Measurements from ENCODE around the gene ARHGEF2. TPM values are rescaled to one million over a fixed set of nuclear protein-coding genes. Genes with fewer than 3 reads are reported as not detected.
A peak's percentile ranks its signal among the peaks of the same experiment; 100 is the strongest.

ARHGEF2 gene
- total RNA-seq, 1 experiment from 2014 or later, result 69.5 TPM

GRCh38 chr1:155913969-155914757 is 64.2 kb downstream of the ARHGEF2 start:
- ChIA-PET CTCF (no interaction called here), POLR2A (no interaction called here)
- H3K27me3 Mint-ChIP-seq (ENCODE audit: low read depth), result no peaks in the 10 kb centered on the region
- peaks cover 65% of the 10 kb centered on the region for H3K36me3 Mint-ChIP-seq
- peaks cover 13% of the 10 kb centered on the region for H3K4me1 Mint-ChIP-seq
- ATAC-seq (no peak), DNase-seq (ENCODE audit: low spot score) (no peak)
- no peaks in the 10 kb centered on the region for H3K9me3 Mint-ChIP-seq
- TF ChIP-seq GRHL2 (CRISPR knock-in tag; IDR thresholded peaks at IDR 0.05; ENCODE audit: insufficient replicate concordance, severe bottlenecking), result no peak
- no peak overlapping the region for H3K4me3 Mint-ChIP-seq
- H3K27ac Mint-ChIP-seq, result no peak overlapping the region; the same call in 1 of the 2 replicates

GRCh38 chr1:155912056-155912536 is 66.3 kb downstream of the ARHGEF2 start:
- DNase-seq (ENCODE audit: low spot score) (no peak), ATAC-seq (no peak)
- Mint-ChIP-seq H3K27ac (peak overlapping the region; percentile 97), H3K4me1 (peaks cover 13% of the 10 kb centered on the region), H3K27me3 (ENCODE audit: low read depth) (no peaks in the 10 kb centered on the region), H3K9me3 (no peaks in the 10 kb centered on the region), H3K4me3 (peak overlapping the region; percentile 95), H3K36me3 (peaks cover 66% of the 10 kb centered on the region)
- ChIA-PET POLR2A (interaction anchor here (0.5 kb wide), 1 partner anchor 54 kb away, joined by 3 read pairs; no protein-coding TSS in a partner anchor), CTCF (interaction anchor here (0.8 to 1.6 kb wide), 2 partner anchors 78 to 154 kb away, joined by 3 read pairs; no protein-coding TSS in a partner anchor)
- no peak for TF ChIP-seq NR2C2 (CRISPR knock-in tag; IDR thresholded peaks at IDR 0.05)
- no peak for TF ChIP-seq FOXP1 (CRISPR knock-in tag; IDR thresholded peaks at IDR 0.05; ENCODE audit: borderline replicate concordance)
- TF ChIP-seq ZNF416 (CRISPR knock-in tag; IDR thresholded peaks at IDR 0.05), result no peak
- TF ChIP-seq, protein P1, sequence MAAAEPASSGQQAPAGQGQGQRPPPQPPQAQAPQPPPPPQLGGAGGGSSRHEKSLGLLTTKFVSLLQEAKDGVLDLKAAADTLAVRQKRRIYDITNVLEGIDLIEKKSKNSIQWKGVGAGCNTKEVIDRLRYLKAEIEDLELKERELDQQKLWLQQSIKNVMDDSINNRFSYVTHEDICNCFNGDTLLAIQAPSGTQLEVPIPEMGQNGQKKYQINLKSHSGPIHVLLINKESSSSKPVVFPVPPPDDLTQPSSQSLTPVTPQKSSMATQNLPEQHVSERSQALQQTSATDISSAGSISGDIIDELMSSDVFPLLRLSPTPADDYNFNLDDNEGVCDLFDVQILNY (CRISPR knock-in tag; IDR thresholded peaks at IDR 0.05), result no peak
- no peak for TF ChIP-seq ATF3 (CRISPR knock-in tag; conservative IDR thresholded peaks at IDR 0.05)
- no peak for TF ChIP-seq TEAD4 (CRISPR knock-in tag; IDR thresholded peaks at IDR 0.05)
- TF ChIP-seq SOX15 (CRISPR knock-in tag; IDR thresholded peaks at IDR 0.05), result no peak
- no peak for TF ChIP-seq FOXJ3 (CRISPR knock-in tag; IDR thresholded peaks at IDR 0.05; ENCODE audit: borderline replicate concordance)
- TF ChIP-seq ATF2 (CRISPR knock-in tag; IDR thresholded peaks at IDR 0.05; ENCODE audit: borderline replicate concordance, low read depth), result no peak
- TF ChIP-seq, protein P2, sequence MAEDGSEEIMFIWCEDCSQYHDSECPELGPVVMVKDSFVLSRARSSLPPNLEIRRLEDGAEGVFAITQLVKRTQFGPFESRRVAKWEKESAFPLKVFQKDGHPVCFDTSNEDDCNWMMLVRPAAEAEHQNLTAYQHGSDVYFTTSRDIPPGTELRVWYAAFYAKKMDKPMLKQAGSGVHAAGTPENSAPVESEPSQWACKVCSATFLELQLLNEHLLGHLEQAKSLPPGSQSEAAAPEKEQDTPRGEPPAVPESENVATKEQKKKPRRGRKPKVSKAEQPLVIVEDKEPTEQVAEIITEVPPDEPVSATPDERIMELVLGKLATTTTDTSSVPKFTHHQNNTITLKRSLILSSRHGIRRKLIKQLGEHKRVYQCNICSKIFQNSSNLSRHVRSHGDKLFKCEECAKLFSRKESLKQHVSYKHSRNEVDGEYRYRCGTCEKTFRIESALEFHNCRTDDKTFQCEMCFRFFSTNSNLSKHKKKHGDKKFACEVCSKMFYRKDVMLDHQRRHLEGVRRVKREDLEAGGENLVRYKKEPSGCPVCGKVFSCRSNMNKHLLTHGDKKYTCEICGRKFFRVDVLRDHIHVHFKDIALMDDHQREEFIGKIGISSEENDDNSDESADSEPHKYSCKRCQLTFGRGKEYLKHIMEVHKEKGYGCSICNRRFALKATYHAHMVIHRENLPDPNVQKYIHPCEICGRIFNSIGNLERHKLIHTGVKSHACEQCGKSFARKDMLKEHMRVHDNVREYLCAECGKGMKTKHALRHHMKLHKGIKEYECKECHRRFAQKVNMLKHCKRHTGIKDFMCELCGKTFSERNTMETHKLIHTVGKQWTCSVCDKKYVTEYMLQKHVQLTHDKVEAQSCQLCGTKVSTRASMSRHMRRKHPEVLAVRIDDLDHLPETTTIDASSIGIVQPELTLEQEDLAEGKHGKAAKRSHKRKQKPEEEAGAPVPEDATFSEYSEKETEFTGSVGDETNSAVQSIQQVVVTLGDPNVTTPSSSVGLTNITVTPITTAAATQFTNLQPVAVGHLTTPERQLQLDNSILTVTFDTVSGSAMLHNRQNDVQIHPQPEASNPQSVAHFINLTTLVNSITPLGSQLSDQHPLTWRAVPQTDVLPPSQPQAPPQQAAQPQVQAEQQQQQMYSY (CRISPR knock-in tag; IDR thresholded peaks at IDR 0.05), result no peak
- TF ChIP-seq ETV6 (CRISPR knock-in tag; IDR thresholded peaks at IDR 0.05), result no peak
- TF ChIP-seq SP1 (CRISPR knock-in tag; conservative IDR thresholded peaks at IDR 0.05), result no peak
- TF ChIP-seq GRHL2 (CRISPR knock-in tag; IDR thresholded peaks at IDR 0.05; ENCODE audit: insufficient replicate concordance, severe bottlenecking), result no peak
- no peak for TF ChIP-seq ELF4 (CRISPR knock-in tag; IDR thresholded peaks at IDR 0.05; ENCODE audit: low read depth)
- TF ChIP-seq NR3C1 (CRISPR knock-in tag; conservative IDR thresholded peaks at IDR 0.05; ENCODE audit: low read depth), result no peak
- TF ChIP-seq ZNF423 (CRISPR knock-in tag; IDR thresholded peaks at IDR 0.05), result no peak
- TF ChIP-seq USF1 (CRISPR knock-in tag; IDR thresholded peaks at IDR 0.05), result no peak
- TF ChIP-seq GABPB1 (CRISPR knock-in tag; IDR thresholded peaks at IDR 0.05), result no peak
